Stimulated activated CD4-positive, alpha-beta T cell treated with anti-CD3 and anti-CD28 coated beads, Interleukin-1b, Interleukin-23, amount 100 ng/mL, for 24 hours (primary cell): ENCODE results near the gene CCDC187.
"Not testable (repeated sequence)": the region's sequence is repeated elsewhere in the genome, so short reads cannot be mapped to it uniquely, and the experiment has no call there.

ENCODE experiments used
- DNase-seq, 4 experiments: peaks; one replicate each; pipeline ENCODE4 v3.0.0-alpha.2; 2020; ENCODE audit warnings: low read depth in 4 of 4, low spot score in 1 of 4

Gene CCDC187

DNA sequence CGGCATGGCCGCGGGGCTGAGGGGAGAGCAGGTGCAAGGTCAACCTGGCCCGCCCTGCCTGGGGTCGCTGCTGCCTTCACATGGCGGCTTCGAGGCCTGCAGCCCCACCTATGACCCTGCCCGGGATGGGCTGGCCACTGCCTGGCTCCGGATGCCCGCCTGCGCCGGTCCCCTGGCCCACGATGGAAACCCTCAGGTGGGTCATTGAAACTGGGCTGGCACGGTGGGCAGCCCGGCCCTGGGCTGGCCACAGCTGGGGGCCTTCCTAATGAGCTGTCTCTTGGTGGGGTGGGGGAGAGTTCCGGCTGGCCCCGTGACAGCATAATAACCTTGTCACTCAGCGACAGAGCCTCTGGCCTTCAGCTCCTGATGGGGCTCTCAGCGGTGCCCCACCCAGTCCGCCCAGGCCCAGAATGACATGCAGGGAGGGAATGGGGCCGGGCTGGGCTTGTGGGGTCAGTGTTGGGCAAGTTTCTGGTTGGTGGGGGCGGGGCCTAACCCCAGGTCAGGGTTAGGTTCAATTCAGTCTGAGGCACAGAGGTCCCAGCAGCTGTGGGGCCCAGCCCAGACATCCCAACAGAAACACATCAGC, at the start of gene CCDC187:
Gene CCDC187, minus strand, starts transcription at position 270 of the 592 bp plus-strand sequence. Its CDS starts 264 bp downstream, at position 6.
- DNase-seq = no peak

DNA sequence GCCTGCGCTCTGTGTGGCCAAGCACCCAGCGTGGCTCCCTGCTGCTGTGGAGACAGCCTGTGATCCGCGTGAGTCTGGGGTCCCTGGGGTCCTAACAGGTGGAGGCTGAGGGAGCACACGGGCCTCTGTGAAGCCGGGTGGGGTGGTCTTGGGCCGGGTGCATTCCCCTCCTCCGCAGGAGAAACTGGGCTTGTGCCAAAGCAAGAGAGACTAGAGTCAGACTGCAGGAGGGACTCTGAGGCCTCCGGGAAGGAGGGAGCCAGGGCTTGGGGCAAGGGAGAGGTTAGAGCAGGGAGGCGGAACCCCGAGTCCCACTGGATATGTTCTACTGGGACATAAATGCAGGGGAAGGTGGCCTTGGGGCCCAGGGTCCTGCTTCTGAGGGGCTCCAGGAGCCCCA, 49.2 kb upstream of the CCDC187 start:
- DNase-seq = no peak

DNA sequence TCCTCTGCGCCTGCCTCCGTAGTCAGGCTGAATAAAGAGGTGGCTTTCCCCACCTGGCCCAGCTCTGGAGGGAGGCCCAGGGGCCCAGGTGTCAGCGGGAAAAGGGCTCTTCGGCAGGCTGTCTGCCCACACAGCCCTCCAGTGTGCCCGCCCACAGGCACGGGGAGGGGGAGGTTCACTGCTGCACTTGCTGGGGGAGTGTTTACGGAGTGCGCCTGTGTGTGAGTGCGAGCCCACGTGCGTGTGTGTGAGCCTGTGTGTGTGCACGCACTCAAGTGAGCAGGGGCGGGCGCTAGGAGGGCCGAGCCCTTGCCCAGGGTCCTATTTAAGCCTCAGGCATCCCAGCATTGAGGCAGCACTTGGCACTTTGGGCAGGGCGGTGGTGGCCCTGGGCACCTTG, 48.8 kb upstream of the CCDC187 start:
- no peak for DNase-seq

DNA sequence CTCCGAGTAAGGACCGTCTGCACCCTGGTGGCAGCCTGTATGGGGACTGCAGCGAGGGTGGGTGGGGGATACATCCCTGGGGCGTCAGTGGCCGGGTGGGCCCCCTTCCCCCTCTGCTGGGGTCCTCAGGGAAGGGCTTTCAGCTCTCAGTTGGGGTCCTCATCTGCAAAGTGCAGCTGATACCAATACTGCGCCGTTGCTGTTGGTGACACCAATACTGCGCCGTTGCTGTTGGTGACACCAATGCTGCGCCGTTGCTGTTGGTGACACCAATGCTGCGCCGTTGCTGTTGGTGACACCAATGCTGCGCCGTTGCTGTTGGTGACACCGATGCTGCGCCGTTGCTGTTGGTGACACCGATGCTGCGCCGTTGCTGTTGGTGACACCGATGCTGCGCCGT, 48.0 kb upstream of the CCDC187 start:
- DNase-seq = not testable (repeated sequence)

DNA sequence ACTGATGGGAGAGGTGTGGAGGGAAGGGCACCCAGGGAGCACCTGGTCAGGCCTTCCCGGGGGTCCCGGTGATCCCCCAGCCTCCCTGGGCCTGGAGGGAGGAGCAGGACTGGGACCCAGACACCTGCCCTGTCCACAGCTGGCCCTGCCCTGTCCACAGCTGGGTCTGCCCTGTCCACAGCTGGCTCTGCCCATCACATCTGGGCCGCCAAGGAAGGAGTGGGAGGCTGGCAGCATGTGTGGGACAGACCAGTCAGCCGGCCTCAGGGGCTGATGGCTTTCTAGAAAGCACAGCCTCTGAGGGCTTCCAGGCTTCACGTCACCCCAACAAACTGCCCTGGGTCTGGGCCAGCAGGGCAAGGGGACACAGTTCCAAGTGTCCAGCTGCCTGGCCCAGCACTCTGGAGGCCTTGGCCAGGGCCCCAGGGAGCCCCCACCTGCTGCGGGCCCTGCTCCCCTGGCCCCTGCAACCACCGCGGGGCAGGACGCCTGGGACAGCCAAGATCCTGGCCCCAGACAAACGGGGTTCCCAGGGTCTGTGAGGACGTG, 47.4 kb upstream of the CCDC187 start:
- no peak for DNase-seq

DNA sequence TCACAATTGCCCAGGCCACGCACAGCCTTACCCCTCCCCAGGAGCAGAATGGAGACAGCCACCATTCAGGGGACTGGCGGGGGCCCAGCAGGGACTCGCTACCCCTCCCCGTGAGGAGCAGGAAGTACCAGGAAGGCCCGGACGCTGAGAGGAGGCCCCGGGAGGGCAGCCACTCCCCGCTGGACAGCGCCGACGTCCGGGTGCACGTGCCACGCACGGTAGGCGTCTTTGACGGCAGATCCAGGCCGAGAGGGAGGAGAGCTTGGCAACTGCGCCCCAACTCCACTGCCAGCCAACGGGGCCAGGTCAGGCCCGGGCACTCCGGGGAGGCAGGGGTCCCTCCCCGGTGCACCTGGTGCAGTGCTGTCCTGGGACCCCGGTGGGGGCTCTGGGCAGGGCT, 45.7 kb upstream of the CCDC187 start:
- DNase-seq = no peak

DNA sequence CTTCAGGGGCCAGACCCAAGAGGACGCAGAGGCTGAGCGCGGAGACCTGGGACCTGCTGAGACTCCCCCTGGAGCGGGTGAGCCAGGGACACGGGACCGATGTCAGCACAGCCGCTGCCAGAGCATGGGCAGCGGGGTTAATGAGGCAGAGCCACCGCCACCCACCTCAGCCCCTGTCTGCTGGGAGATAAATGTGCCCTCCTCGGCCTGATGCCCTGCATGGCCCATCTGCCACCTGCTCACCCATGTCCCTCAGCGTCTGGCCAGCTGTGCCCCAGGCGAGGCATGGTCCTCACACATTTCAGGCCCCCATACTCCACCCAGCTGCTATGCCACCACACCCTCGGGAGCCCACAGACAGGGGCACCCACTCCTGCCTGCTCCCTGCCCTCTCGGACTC, 44.8 kb upstream of the CCDC187 start:
- DNase-seq = no peak

DNA sequence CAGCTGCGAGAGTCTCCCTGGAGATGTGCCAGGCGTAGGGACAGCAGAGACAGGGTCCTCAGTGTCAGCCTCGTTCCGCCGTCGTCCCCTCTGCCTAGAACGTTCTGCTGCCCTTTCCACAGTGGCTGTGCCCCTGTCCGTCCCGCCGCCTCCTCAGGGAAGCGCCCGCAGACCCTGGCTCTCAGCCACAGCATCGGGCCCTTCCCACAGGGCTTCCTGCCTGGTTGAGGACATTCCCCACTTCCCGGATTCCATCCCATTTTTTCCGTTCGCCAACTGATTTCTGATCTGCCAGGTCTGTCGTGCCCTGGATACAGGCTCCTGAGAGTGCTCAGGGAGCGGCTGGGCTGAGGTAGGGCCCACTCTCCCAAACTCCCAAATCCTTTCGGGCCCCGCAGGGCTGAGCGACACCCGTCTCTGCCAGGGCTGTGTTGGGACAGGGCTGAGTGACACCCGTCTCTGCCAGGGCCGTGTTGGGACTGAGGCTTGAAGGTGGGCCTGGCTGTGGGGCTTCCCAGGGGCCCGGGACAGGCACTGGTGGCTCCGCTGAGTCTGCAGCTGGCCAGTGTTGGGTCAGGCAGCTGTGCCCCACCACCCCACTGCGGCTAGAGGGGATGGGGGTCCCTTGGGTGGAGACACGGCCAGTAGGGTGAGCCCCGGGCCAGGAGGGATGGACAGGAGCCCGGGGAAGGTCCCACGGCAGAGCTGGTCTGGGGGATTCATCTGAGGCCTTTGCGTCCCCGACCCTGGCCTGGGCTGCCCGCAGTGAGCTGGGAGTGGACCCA, 43.8 kb upstream of the CCDC187 start:
- no peak for DNase-seq

DNA sequence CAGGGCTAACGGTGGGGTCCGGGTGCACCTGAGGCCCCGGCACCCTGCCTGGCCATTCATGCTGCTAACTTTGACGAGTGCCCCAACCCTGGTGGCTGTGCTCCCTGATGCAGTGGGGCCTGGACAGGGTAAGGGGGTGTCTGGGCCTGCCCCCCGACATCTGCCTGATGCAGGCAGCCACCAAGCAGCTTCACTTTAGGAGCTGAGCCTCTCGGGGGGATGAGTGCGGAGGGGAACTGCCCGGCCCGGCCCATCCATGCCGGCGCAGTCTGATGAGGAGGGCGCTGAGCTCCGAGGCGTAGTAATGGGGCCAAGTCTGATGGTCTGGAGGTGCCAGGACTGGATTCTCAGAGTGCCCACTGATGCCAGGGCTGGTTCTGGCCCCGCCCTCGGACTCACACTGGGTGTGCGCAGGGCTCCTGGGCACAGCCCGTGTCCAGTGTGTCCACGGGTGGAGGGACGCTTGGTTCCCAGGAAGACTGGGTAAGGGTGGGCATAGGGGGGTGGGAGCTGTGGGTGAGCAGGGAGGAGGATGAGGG, 43.1 kb upstream of the CCDC187 start:
- DNase-seq = no peak

DNA sequence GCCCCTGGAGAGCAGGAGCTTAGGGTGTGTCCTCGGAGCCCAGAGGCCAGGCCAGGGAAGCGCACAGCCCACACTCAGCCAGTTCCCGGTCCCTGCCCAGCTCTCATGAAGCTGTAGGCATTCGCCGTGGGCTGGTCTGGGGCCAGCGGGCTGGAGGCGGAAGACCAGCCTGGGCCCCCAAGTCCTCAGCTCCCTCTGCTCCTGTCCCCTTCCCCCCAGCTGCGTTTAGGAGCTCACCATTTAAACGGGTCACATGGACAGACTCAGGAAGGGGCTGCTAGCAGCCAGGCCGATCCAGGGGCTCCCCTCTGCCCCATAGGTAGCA, 42.2 kb upstream of the CCDC187 start:
- no peak for DNase-seq

DNA sequence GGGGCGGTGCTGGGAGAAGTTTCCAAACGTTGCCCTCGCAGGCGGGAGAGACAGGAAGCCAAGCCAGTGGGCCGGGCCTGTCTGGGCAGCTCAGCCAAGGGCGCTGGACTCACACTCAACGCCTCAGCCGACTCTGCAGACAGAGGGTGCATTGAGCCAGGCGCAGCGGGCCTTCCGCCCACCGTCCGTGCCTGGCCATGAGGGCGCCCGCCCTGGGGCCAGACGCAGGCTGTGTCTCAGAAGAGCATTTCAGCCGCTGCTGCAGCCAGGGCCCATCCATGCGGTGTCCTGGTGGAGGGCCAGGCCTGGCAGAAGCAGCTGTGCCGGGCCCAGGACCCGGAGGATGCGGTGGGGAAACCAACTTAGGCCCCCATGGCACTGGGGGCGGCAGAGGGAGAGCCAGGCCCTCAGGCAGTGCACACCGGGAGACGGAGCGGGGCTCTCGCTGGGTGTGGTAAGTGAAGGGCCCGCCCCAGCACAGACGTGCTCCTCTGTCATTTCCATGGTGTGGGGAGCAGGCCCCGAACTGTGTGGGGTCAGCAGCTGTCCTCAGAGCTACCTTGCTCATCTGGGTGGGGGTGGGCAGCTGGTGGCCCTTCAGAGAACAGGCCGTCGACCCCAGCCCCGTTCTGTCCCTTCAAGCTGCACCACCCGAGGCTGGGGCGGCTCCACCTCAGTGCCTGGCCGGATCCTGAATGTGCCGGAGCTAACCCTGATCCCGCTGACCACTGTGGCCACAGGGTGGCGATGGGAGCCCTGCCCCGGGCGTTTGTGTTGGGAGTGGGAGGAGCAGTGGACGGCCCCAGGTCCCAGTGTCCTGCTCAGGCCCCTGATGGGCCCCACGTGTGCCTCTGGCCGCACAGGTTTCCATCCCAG, 41.6 kb upstream of the CCDC187 start:
- DNase-seq = no peak

DNA sequence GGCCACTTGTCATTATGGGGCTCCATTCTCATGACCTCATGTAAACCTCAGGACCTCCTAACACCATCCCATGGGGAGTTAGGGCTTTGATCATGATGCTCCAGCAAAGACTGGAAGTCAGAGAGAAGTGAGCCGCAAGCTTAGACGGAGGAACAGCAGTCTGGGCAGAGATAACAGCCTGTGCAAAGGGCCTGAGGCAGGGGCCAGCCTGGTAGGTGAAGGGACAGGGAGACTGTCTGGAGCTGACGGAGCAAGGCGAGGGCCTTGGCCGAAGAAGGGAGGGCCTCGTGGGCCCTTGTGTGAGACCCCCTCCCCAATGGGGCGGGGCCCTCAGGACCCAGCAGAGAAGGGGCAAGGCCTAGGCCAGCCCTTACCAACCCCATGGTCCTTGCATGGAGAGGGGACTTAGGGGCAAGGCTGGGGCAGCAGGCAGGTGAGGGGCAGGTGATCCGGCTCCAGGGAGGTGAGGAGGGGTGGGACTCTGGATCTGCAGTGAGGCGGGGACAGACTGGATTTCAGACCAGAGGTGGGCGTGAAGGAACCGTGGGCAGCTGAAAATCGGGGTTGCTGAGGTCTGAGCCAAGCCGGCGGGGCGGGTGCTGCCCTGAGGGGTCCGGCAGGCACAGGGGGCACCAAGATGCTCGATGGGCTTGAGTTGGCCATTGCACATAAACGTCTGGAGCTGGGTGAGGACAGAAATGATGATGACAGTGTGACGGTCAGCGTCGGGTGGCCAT, 40.8 kb upstream of the CCDC187 start:
- DNase-seq = no peak

DNA sequence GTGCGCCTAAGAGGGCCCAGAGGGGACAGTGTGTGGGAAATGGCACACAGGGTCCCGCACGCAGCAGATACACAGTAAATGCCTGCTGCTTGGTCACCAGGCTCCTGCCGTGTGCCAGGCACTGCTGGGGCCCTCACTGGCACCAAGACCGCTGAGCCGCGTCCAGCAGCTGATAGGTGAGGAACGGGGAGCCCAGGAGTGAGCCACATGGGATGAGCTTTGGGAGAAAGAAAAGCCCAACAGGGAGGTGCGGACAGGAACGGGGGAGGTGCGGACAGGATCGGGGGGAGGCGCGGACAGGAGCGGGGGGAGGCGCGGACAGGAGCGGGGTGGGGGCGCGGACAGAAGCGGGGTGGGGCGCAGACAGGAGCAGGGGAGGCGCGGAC, 40.0 kb upstream of the CCDC187 start:
- no peak for DNase-seq

DNA sequence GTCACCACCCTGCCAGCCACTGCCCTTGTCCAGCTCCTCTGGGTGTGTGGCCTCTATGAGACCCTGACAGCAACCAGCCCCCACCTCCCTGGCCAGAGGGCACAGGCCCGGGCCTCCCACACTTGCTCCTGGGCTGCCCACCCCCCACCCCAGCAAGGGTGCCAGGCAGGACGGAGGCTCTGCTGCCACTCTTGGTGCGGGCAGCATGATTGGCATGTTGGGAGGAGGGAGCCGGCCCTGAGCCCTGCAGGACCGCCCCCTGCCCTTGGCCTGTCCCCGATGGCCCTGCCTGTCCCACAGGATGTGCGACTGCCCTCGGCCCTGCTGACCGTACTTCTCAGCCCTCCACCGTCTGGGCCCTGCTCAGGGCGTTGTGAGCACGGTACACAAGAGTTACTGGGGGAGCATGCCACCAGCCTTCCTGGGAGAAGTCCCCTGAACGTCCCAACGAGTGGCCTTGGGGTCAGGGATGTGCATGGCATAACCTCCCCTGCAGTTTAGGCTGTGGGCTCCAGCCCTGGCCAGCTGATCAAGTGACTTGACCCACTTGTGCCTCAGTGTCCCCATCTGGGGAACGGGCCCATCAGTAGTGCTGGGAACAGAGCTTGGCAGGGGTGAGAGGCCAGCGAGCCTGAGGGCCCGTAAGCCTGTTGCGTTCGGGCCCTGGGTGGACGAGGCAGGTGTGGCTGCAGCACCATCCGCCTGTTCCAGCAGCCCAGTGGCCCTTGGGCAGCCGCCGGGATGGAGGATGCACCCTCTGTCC, 39.4 kb upstream of the CCDC187 start:
- no peak for DNase-seq

DNA sequence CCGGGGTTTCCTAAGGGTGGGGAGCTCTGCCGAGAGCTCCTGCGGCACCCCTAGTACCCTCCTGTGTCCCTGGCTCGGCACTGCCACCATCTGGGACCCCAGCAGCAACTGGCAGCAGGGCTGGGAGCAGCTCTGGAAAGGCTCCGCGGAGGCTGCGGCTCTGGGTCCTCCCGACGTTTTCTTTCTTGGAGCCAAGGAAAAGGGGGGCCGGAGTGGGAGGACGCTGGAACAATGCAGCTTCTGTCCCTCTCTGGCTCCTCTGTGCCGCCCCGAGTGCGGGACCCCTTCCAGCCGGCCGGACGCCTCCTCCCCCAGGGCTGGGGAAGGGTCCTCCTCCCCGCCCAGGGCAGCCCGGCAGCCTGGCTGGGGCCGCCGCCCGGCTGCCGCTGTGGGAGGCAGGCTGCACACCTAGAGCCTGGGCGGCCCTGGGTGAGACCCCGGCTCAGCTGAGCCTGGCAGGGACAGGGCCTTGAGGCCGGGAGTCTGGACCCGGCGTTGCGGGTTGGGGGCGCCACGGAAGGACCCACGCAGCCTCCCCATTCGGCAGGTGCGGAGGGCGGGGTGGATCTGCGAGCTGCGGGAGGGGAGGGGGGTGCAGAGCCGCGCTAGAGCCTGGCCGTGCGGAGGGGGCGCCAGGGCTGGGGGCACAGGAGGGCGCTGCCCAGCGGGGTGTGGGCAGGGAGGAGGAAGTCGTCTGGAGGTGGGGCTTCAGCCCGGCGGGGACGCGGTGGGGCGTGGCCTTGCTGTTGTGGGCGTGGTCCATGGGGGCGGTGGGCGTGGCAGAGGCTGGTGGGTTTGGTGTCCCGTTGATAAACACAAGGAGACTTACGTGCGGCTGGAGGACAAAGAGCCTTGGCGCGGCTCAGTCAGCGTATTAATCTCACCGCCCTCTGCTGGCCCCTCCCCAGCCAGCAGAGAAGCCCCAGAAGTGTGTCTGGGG, 38.6 kb upstream of the CCDC187 start:
- peak in 3 of 4 experiments; percentile 42 to 47 (median 45) for DNase-seq

DNA sequence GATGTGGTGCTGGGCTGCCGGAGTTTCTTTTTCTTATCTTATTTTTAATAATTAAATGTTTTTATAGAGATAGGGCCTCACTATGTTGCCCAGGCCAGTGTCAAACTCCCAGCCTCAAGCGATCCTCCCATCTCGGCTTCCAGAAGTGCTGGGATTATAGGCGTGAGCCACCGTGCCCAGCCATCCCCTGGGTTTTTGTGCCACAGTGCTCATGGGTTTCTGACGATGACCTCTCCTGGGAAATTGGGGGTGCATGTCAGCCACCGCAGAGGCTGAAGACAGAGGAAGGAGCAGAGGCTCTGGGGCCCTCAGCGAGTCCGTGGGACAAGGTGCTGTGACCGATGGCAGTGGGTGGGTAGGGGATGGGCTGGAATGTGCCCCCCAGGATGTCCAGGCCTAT, 37.9 kb upstream of the CCDC187 start:
- no peak for DNase-seq

DNA sequence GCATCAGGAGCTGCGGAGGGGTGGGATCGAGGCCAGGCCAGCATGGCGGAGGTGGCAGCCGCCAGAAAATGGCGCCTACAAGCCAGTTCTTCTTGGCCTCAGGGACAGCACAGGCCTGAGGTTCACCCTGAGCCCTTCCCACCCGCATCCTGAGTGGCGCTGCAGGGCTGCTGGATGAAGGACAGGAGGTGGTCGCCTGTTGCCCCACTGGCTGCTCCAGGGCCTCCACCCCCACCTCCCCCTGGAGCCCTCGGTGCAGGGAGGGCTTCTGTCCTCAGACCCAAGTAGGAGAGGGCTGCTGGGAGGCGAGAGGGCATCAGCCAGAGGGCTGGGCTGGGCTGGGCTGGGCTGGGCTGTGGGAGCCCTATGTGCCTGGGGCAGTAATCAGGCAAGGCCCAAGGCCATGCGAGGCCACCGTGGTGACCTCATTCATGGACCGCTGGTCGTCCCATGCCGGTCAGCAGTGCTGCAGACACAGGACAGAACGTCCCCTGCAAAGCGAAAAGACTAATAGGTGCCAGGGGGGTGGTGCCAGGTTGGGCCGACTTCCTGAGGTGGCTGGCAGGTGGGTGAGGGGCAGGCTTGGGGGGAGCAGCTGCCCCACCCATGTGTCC, 37.3 kb upstream of the CCDC187 start:
- no peak for DNase-seq

DNA sequence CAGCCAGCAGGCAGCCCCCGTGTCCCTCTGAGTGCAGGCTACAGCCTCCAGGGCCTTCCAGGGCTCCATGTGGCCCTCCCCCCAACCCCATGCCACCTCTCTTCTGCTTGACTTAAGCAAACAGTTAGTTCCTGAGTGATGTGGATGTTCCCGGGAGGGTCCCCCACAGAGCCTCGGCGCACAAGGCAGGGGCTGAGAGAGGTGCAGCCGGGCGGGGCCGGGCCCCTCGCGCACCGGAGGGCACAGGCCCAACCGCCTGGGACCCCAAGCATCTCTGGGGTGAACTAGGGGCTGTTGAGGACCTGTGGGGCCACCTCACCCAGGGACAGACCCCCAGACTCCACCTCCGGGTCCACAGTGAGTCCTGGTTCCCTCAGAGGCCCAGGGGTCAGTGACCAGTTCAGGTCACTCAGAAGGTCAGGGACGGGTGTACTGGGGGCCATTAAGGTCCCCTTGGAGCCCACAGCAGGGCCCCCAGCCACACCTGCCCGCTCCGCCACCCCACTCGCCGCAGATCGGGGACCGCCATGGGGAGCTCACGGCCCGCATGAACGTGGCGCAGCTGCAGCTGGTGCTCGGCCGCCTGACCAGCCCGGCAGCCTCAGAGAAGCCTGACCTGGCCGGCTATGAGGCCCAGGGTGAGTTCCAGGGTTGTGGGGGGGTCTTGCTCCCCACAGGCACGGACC, 36.6 kb upstream of the CCDC187 start:
- DNase-seq = no peak
